GM12892 (cell line): ENCODE results near the gene ATXN10.

Experiments
- POLR2A ChIP-seq: IDR thresholded peaks from 2 replicates; pipeline ENCODE4 v1.6.1; 2011; ENCODE audit warnings: low read depth, low read length, control low read depth
- POLR2AphosphoS5 ChIP-seq: IDR thresholded peaks from 2 replicates; pipeline ENCODE4 v1.6.1; 2011; ENCODE audit warnings: low read depth, low read length, control low read depth

DNA sequence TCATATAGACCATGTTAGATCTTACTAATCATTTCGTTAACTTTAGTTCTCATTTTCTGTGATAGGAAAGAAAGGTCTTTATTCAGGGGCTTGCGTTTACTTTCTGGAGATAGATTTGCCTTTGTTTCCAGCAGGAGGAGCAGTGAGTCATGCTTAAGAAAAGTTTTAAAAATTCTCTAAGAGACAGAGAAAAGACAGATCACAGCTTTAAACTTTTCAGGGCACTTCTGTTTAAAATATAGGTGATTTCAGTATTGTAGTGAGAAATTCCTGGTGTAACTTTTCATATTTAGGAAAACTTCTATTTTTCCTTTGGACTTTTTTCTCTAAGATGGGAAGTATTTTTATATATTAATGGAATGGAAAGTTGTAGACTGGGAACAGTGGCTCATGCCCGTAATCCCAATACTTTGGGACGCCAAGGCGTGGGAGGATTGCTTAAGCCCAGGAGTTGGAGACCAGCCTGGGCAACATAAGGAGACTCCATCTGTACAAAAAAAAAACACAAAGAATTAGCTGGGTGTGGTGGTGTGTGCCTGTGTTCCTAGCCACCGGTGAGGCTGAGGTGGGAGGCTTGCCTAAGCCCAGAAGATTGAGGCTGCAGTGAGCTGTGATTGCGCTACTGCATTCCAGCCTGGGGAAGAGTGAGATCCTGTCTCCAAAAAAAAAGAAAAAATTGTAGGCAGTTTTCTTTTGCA is 60.3 kb downstream of the ATXN10 start:
- no peak for TF ChIP-seq POLR2A
- TF ChIP-seq POLR2AphosphoS5, result no peak
